CD1c-positive myeloid dendritic cell (primary cell): ENCODE results near the gene SLC24A4.
A peak's percentile ranks its signal among the peaks of the same experiment; 100 is the strongest.

ENCODE experiments used
- DNase-seq: peaks from one replicate; pipeline ENCODE4 v3.0.0-alpha.2; 2016; ENCODE audit errors: extremely low spot score

The SLC24A4 gene

DNA sequence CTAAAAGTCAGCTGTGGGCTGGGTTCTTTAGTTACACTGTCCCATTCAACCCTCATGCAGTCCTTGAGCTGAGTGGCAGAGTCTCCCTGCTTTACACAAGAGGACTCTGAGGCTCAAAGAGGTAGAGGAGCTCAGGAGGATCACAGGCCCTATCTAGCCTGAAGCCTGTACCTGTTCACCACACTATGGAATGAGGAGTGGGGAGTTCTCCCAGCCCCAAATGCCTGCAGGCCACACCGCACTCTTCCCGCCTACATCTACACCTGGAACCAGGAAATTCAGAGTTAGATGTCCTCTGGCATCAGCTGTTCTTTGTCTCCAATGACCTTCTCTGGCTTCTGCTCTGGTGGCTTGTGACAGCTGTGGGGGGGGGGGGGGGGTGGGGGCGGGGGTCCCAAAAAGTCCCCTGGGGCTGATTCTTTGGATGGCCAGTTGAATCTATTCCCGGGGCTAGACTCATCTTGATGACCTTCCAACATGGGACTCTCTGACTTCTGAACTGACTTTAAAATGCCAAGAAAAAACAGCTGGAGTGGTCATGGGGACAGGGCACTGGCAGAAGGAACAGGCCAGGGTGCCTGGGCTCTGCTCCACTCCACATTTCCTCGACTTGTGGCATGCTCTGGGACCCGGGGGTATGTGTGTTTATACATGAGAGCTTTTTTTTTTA is 221.2 kb downstream of the SLC24A4 start:
- no peak for DNase-seq

DNA sequence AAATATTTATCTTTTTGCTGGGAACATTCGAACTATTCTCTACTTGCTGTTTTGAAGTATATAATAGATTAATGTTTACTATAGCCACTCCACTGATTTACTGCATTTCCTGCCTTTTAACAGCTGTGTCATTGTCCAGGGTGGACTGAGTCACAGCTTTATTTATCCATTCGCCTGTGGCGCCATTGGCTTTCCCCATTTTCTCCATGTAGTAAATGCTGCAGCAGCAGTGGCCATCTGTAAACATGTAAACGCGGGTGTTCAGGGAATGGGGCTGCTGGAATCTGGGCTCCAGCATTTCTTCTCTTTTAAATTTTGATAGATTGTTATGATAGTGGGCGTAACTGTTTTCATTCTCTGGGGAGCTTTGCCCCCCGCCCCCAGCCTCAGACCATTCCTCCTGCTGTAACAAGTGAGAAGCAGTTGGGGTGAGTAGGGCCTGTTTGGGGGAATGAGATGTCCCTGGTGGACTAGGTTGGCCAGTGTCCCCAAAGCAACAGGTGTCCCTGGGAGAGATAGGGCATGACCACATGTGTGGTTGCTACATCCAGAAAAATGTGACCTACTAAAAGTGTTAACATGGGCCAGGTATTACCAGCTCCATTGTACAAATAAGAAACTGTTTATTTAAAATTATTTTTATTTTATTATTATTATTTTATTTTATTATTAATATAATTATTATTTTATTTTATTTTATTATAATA is 223.5 kb downstream of the SLC24A4 start:
- DNase-seq, result no peak

- peak; percentile 27 for DNase-seq
Observed at GRCh38 chr14:92549105-92549858, 226.3 kb downstream of the SLC24A4 start.

GRCh38 chr14:92549859-92550230 is 226.9 kb downstream of the SLC24A4 start:
- peak; percentile 40 for DNase-seq
